ENCODE data around the gene DEFB124. TPM values are rescaled to one million over a fixed set of nuclear protein-coding genes. Genes with fewer than 3 reads are reported as not detected.

Gene DEFB124
- total RNA-seq, 3 donors from 2014 or later: not detected

DNA sequence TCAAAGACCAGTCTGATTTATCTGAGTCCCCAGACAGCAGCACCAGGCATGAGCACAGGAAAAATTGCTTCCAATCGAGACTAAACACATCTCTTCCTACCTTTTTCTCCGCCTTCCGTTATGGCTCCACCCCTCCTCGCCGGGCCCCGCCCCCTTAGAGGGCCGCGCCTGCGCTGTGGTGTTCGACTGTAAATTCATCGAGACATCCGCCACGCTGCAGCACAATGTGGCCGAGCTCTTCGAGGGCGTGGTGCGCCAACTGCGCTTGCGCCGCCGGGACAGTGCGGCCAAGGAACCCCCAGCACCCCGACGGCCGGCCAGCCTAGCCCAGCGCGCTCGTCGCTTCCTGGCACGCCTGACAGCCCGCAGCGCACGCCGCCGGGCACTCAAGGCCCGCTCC, 9.1 kb upstream of the DEFB124 start:
- DNase-seq (peak in 1 of 3 donors; percentile 40), ATAC-seq (no peak)
- H3K4me3 ChIP-seq: no peak overlapping the region
- H3K9me3 ChIP-seq: no peaks in the 10 kb centered on the region
- TF ChIP-seq, protein P1, sequence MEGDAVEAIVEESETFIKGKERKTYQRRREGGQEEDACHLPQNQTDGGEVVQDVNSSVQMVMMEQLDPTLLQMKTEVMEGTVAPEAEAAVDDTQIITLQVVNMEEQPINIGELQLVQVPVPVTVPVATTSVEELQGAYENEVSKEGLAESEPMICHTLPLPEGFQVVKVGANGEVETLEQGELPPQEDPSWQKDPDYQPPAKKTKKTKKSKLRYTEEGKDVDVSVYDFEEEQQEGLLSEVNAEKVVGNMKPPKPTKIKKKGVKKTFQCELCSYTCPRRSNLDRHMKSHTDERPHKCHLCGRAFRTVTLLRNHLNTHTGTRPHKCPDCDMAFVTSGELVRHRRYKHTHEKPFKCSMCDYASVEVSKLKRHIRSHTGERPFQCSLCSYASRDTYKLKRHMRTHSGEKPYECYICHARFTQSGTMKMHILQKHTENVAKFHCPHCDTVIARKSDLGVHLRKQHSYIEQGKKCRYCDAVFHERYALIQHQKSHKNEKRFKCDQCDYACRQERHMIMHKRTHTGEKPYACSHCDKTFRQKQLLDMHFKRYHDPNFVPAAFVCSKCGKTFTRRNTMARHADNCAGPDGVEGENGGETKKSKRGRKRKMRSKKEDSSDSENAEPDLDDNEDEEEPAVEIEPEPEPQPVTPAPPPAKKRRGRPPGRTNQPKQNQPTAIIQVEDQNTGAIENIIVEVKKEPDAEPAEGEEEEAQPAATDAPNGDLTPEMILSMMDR (IDR thresholded peaks at IDR 0.05): no peak
- intact Hi-C loops (cut with DNase I, micrococcal nuclease): no loop called here
- peaks cover 3% of the 10 kb centered on the region for H3K4me1 ChIP-seq (ENCODE audit: low read depth)
- H3K36me3 ChIP-seq (ENCODE audit: low read depth): no peaks in the 10 kb centered on the region

DNA sequence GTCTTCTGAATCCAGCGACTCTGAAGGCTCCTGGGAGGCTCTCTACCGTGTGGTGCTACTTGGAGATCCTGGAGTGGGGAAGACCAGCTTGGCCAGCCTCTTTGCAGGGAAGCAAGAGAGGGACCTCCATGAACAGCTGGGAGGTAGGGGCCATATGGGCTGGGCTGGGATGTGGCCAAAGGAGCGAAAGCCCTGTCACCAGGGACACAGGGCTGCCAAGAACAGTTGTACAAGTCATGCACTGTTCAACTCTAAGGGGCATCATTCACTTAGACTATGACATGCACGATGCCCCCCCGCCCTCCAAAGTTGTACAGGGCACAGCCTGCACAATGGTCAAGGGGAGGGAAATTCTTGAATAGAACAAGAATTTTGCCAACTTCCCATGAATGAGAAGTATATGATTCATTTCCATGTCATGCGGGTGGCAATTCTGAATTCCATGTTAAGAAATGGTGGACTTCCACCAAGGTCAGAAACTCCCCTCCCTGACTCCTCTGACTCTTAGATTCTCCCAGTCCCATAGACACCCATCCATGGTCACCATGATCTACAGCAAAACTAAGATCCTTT, 1.8 kb upstream of the DEFB124 start:
- no peaks in the 10 kb centered on the region for H3K4me1 ChIP-seq (ENCODE audit: low read depth)
- DNase-seq (no peak), ATAC-seq (no peak)
- intact Hi-C loops (cut with DNase I, micrococcal nuclease): no loop called here
- no peak overlapping the region for H3K4me3 ChIP-seq
- TF ChIP-seq, protein P1 (IDR thresholded peaks at IDR 0.05): no peak
- H3K9me3 ChIP-seq: no peaks in the 10 kb centered on the region
- H3K36me3 ChIP-seq (ENCODE audit: low read depth): no peaks in the 10 kb centered on the region

DNA sequence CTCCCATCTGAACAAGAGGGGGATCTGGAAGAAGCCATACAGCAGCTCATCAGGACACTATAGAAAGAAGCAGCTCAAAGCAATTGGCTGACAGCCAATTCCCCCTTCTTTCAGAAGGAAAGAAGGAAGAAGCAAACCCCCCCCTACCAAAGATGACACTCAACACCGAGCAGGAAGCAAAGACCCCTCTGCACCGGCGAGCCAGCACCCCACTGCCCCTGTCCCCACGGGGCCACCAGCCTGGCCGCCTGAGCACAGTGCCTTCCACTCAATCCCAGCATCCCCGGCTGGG, 1.3 kb upstream of the DEFB124 start:
- no peaks in the 10 kb centered on the region for H3K4me1 ChIP-seq (ENCODE audit: low read depth)
- intact Hi-C loops (cut with DNase I, micrococcal nuclease): no loop called here
- H3K4me3 ChIP-seq: no peak overlapping the region
- ATAC-seq (no peak), DNase-seq (no peak)
- TF ChIP-seq, protein P1 (IDR thresholded peaks at IDR 0.05): no peak
- no peaks in the 10 kb centered on the region for H3K36me3 ChIP-seq (ENCODE audit: low read depth)
- H3K9me3 ChIP-seq: no peaks in the 10 kb centered on the region

DNA sequence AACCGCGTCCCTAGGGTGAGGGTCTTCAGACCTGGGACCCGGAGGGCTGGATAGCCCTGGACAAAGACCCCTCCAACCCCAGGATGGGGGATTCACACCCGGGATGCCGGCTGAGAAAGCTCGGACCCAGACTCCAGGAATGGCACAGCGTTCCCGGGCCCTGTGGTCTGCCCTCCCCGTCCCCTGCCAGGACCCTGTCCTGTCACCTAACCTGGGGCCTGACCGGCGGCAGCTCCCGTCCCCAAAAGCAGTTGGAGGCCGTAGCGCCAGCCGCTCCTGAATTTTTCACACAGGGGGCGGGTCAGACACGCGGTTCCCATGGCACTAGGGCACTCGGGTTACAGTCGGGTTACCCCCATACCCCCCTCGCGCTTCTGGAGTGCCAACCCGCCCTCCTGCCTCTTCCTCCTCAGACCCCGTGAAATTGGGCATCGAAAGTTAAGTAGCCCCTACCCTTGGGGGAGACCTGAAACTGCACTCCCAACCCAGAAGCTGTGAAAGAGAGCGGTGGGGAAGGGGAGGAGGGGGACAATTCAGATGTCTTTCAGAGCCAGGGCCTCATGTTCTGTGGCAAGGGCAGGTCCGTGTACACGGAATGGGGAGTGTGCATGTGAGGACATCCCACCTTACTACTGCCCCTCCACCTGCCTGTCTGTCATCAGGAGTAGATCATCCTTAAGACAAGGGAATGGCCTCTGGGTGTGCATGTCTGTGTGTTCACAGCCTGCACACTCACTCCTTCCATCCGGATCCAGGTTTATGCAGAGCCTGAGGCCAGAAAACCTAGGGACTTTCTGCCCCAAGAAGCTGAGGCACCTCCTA, 756 bp upstream of the DEFB124 start:
- H3K9me3 ChIP-seq: no peaks in the 10 kb centered on the region
- ATAC-seq: no peak
- no peaks in the 10 kb centered on the region for H3K4me1 ChIP-seq (ENCODE audit: low read depth)
- no peak overlapping the region for H3K4me3 ChIP-seq
- TF ChIP-seq, protein P1 (IDR thresholded peaks at IDR 0.05): no peak
- intact Hi-C loops (cut with DNase I, micrococcal nuclease): no loop called here
- H3K36me3 ChIP-seq (ENCODE audit: low read depth): no peaks in the 10 kb centered on the region
- no peak for DNase-seq

DNA sequence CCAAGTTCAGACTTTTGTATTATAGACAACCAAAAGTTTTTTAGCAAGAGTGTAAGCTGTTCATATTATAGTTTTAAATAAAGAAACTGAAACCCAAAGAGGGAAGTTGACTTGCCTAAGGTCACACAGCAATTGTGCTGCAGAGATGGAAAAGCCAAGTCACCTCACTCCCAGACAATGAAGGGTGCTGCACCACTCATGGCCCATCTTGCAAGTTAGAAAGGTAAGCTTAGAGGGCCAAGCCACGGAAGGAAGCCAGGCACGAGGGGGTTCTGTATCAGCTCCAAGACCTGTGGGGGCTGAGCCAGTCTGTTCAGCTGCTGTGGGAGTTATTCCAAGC, 860 bp downstream of the DEFB124 start:
- Histone ChIP-seq H3K36me3 (ENCODE audit: low read depth) (no peaks in the 10 kb centered on the region), H3K9me3 (no peaks in the 10 kb centered on the region), H3K4me1 (ENCODE audit: low read depth) (no peaks in the 10 kb centered on the region), H3K4me3 (no peak overlapping the region)
- DNase-seq (no peak), ATAC-seq (no peak)
- intact Hi-C loops (cut with DNase I, micrococcal nuclease): no loop called here
- TF ChIP-seq, protein P1 (IDR thresholded peaks at IDR 0.05): no peak
